Lower lobe of right lung (tissue), 2 donors: ENCODE measurements around the gene ERAP2. TPM values are rescaled to one million over a fixed set of nuclear protein-coding genes. Genes with fewer than 3 reads are reported as not detected.
"Not testable (repeated sequence)": the region's sequence is repeated elsewhere in the genome, so short reads cannot be mapped to it uniquely, and the experiment has no call there.

Source experiments
- ATAC-seq, 2 donors: fragments of 200-7000 bp; cut with Tn5 transposase; one replicate each; pipeline ENCODE4 v1.9.1; 2020 to 2022; ENCODE audit warnings: mild to moderate bottlenecking in 2 of 2, moderate library complexity in 2 of 2
- DNase-seq: peaks from one replicate; pipeline ENCODE4 v3.0.0-alpha.2; 2020
- H3K27ac ChIP-seq: fragments of 200-600 bp; one replicate; pipeline ENCODE4 v1.8.0; 2022
- H3K27me3 ChIP-seq: fragments of 200-600 bp; one replicate; pipeline ENCODE4 v1.8.0; 2022; ENCODE audit warnings: low read depth
- H3K36me3 ChIP-seq: fragments of 200-600 bp; one replicate; pipeline ENCODE4 v1.8.0; 2022; ENCODE audit warnings: mild to moderate bottlenecking
- H3K4me1 ChIP-seq: fragments of 200-600 bp; one replicate; pipeline ENCODE4 v1.8.0; 2022
- H3K4me3 ChIP-seq: fragments of 200-600 bp; one replicate; pipeline ENCODE4 v1.8.0; 2022; ENCODE audit warnings: mild to moderate bottlenecking
- H3K9me3 ChIP-seq: fragments of 200-600 bp; one replicate; pipeline ENCODE4 v1.8.0; 2022
- intact Hi-C: fragments of 100-400 bp; cut with DNase I; formaldehyde crosslinking; loops from one replicate; pipeline ENCODE4 v1.11.0; 2022
- total RNA-seq: library from RNA; stranded (reverse); fragmentation: NEBNext Ultra II Directional; extraction: Animal tissue kit (Norgen Biotek cat#: 25700); gene quantifications from one replicate; pipeline ENCODE4 v1.2.1, GENCODE V29; 2021
- TF ChIP-seq, protein P1 (sequence below): fragments of 200-600 bp; IDR thresholded peaks from one replicate; pipeline ENCODE4 v1.8.0; 2022; ENCODE audit warnings: antibody characterized with exemption, mild to moderate bottlenecking
- donor health status: DM: no; HTN: yes; CAD: no; lungs with severe emphysema.

Gene ERAP2
- total RNA-seq, 1 donor from 2014 or later = 32.1 TPM

DNA sequence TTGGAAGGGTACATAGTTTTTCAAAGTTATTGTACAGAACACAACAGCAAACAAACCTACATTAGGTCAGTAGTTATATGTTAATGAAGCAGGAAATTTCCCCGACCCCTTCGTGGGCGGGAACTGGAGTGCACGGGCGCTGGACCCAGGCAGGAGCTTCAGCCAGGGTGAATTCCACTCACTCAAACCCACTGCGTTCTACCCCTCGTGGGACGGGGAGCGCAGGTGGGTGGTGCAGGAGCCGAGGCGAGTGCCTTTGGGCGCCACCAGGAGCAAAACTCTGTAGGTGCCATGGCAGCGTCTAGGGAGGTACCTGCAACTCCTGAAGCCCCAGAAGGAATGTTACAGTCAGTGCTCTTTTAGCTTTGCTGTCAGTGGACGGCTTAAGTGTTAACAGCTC, 39.0 kb upstream of the ERAP2 start:
- H3K4me1 ChIP-seq = no peaks in the 10 kb centered on the region
- intact Hi-C loops = no loop called here
- TF ChIP-seq, protein P1, sequence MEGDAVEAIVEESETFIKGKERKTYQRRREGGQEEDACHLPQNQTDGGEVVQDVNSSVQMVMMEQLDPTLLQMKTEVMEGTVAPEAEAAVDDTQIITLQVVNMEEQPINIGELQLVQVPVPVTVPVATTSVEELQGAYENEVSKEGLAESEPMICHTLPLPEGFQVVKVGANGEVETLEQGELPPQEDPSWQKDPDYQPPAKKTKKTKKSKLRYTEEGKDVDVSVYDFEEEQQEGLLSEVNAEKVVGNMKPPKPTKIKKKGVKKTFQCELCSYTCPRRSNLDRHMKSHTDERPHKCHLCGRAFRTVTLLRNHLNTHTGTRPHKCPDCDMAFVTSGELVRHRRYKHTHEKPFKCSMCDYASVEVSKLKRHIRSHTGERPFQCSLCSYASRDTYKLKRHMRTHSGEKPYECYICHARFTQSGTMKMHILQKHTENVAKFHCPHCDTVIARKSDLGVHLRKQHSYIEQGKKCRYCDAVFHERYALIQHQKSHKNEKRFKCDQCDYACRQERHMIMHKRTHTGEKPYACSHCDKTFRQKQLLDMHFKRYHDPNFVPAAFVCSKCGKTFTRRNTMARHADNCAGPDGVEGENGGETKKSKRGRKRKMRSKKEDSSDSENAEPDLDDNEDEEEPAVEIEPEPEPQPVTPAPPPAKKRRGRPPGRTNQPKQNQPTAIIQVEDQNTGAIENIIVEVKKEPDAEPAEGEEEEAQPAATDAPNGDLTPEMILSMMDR = no peak
- no peak for DNase-seq
- no peak overlapping the region for H3K4me3 ChIP-seq
- no peaks in the 10 kb centered on the region for H3K9me3 ChIP-seq
- H3K27ac ChIP-seq = no peak overlapping the region
- no peaks in the 10 kb centered on the region for H3K27me3 ChIP-seq
- no peak for ATAC-seq
- no peaks in the 10 kb centered on the region for H3K36me3 ChIP-seq

DNA sequence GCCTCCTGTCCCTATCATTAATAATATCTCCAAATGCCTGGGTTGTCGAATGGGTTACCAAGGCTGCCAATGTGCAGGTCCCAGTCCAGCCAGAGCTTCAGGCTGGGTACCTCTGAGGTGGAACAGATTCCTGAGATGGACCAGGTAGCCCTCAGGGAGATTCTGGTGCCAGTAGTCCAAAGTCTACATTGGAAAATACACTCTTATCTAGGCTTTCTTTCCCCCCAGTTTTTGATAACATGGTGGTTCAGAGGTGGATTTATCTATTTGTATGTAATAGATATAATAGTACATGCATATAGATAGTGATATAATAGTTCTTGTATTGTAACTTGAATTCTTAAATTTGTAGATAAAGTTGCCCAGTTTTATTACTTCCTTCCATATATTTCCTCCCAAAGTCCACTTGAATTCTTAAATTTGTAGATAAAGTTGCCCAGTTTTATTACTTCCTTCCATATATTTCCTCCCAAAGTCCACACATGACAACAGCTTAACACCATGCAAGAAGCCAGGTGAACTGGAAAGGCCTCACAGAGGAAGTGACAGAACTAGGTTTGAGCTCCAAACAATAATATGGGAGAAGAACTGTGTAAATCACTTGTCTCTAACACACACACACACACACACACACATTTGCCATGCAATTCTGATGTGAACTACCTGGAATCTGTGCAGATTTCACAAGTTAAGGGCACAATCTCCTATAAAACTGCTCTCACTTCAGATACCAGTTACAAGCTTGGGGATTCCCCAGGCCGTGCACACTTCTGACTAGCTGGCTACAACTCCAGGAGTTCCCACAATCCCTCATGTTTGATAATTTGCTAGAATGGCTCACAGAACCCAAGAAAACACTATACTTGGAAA, 37.9 kb upstream of the ERAP2 start:
- Histone ChIP-seq H3K9me3 (no peaks in the 10 kb centered on the region), H3K27ac (no peak overlapping the region)
- peak in 1 of 2 donors; percentile 37 for ATAC-seq

DNA sequence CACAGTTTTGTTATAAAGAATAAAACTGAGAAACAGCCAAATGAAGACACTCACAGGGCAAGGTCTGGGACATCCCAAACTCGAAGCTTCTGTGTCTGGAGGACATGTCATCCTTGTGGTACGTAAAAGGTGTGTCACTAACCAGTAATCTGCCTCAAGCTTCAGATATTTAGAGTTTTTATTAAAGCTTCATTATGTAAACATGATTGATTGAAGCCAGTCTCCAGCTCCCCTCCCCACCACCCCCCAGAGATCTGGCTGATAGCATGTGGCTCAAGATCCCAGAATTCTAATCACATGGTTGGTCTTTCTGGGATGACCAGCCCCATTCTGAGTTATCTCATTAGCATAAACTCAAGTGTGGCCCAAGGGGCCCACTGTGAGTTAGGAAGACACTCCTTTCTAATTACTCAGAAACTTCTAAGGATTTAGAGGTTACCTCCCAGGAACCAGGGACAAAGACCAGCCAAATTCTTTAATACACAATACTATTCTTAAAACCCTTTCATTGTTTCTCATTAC, 37.2 kb upstream of the ERAP2 start:
- Histone ChIP-seq H3K4me3 (no peak overlapping the region), H3K27me3 (no peaks in the 10 kb centered on the region), H3K9me3 (no peaks in the 10 kb centered on the region), H3K36me3 (no peaks in the 10 kb centered on the region), H3K27ac (no peak overlapping the region), H3K4me1 (no peaks in the 10 kb centered on the region)
- DNase-seq (no peak), ATAC-seq (no peak)
- intact Hi-C loops = no loop called here
- TF ChIP-seq, protein P1 = no peak

More for the DNA sequence above, 37.9 kb upstream of the ERAP2 start:
- no peak overlapping the region for H3K4me3 ChIP-seq
- TF ChIP-seq, protein P1 = no peak
- intact Hi-C loops = no loop called here
- H3K27me3 ChIP-seq = no peaks in the 10 kb centered on the region
- no peak for DNase-seq
- H3K4me1 ChIP-seq = no peaks in the 10 kb centered on the region
- no peaks in the 10 kb centered on the region for H3K36me3 ChIP-seq

DNA sequence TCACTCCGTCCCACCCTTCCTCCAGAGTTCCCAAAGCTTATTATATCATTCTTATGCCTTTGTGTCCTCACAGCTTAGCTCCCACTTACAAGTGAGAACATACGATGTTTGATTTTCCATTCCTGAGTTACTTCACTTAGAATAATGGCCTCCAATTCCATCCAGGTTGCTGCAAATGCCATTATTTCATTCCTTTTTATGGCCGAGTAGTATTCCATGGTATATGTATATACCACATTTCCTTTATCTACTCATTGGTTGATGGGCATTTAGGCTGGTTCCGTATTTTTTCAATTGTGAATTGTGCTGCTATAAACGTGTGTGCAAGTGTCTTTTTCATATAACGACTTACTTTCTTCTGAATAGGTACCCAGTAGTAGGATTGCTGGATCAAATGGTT, 34.4 kb upstream of the ERAP2 start:
- intact Hi-C loops, H3K4me3 ChIP-seq, H3K27ac ChIP-seq, H3K9me3 ChIP-seq, H3K4me1 ChIP-seq, H3K27me3 ChIP-seq, ATAC-seq, H3K36me3 ChIP-seq, DNase-seq: not testable (repeated sequence)

DNA sequence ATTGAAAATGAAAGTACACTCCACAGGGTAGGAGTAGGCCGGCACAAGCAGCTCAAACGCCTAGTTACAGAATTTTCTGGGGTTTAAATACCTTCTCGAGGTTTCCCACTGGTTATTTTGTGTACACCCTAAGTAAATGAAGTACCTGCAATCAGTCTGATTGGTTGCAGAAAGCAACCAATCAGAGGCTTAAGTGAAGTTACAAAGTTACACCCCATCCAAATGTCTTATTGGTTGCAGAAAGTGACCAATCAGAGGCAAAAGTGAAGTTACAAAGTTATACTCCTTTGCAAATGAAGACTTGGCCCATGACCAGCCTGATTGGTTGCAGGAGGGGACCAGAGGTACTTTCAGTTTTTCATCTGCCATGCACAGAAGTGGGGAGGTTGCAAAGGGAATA, 33.2 kb upstream of the ERAP2 start:
- Histone ChIP-seq H3K4me1 (no peaks in the 10 kb centered on the region), H3K27me3 (no peaks in the 10 kb centered on the region), H3K9me3 (no peaks in the 10 kb centered on the region), H3K4me3 (no peak overlapping the region), H3K36me3 (no peaks in the 10 kb centered on the region), H3K27ac (no peak overlapping the region)
- TF ChIP-seq, protein P1 = no peak
- intact Hi-C loops = no loop called here
- DNase-seq (no peak), ATAC-seq (no peak)

DNA sequence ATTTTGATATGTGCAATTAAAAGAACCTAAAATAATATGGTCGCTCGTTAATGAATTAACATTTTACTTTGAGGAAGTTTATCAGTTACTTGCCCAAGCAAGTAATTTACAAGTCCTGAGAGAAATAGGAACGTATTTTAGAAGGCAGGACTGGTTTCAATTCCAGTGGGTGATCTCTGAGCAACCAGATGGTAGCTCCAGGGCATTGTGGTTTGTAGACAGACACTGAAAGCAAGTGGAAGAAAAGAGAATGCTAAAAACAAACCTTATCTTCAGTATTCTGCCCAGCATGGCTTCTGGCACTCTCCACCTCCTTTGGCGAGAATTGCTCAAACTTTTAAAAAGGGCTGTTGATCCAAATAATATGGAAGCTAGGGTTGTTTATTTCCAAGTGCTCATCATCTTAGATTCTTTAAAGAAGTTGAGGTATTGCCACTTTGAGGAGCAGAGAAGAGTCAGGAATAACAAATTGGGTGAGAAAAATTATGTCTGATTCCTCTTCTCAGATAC, 31.8 kb upstream of the ERAP2 start:
- H3K4me3 ChIP-seq = no peak overlapping the region
- DNase-seq (no peak), ATAC-seq (no peak)
- H3K36me3 ChIP-seq = no peaks in the 10 kb centered on the region
- intact Hi-C loops = no loop called here
- TF ChIP-seq, protein P1 = no peak
- no peaks in the 10 kb centered on the region for H3K9me3 ChIP-seq
- no peaks in the 10 kb centered on the region for H3K4me1 ChIP-seq
- H3K27me3 ChIP-seq = no peaks in the 10 kb centered on the region
- H3K27ac ChIP-seq = no peak overlapping the region
